ENCODE data around the gene EPC1. TPM values are rescaled to one million over a fixed set of nuclear protein-coding genes. Genes with fewer than 3 reads are reported as not detected.
"Not testable (repeated sequence)": the region's sequence is repeated elsewhere in the genome, so short reads cannot be mapped to it uniquely, and the experiment has no call there.

The EPC1 gene
- total RNA-seq, 1 donor from 2014 or later, result 51.0 TPM

DNA sequence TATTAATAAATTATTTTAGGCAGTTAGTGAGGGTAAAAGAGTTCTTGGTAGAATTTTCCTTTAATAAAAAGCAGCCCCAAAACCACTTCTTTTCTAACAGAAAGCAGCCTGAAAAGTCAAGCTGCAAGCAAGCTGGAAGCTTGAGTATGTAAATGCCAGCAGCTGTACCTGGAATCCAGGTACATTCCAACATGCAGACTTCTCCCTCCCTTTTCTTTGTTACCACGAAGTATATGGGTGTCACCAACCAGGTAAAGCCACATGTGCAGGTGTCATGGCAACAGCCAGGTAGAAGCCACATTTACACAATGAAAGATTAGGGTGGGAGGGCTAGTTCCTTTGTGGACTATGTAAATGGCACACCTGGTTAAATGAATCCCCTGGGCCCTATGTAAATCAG is 114.6 kb downstream of the EPC1 start:
- Mint-ChIP-seq H3K9me3 (ENCODE audit: unreplicated experiment) (peaks cover 3% of the 10 kb centered on the region), H3K4me3 (ENCODE audit: unreplicated experiment) (no peak overlapping the region), H3K27ac (ENCODE audit: unreplicated experiment) (no peak overlapping the region), H3K27me3 (ENCODE audit: unreplicated experiment) (peaks cover 5% of the 10 kb centered on the region), H3K4me1 (ENCODE audit: low read depth, unreplicated experiment) (no peaks in the 10 kb centered on the region), H3K36me3 (ENCODE audit: unreplicated experiment) (peaks cover 7% of the 10 kb centered on the region)
- TF ChIP-seq, protein P1, sequence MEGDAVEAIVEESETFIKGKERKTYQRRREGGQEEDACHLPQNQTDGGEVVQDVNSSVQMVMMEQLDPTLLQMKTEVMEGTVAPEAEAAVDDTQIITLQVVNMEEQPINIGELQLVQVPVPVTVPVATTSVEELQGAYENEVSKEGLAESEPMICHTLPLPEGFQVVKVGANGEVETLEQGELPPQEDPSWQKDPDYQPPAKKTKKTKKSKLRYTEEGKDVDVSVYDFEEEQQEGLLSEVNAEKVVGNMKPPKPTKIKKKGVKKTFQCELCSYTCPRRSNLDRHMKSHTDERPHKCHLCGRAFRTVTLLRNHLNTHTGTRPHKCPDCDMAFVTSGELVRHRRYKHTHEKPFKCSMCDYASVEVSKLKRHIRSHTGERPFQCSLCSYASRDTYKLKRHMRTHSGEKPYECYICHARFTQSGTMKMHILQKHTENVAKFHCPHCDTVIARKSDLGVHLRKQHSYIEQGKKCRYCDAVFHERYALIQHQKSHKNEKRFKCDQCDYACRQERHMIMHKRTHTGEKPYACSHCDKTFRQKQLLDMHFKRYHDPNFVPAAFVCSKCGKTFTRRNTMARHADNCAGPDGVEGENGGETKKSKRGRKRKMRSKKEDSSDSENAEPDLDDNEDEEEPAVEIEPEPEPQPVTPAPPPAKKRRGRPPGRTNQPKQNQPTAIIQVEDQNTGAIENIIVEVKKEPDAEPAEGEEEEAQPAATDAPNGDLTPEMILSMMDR (IDR thresholded peaks at IDR 0.05; ENCODE audit: partially characterized antibody, unreplicated experiment), result no peak
- no peak for DNase-seq

DNA sequence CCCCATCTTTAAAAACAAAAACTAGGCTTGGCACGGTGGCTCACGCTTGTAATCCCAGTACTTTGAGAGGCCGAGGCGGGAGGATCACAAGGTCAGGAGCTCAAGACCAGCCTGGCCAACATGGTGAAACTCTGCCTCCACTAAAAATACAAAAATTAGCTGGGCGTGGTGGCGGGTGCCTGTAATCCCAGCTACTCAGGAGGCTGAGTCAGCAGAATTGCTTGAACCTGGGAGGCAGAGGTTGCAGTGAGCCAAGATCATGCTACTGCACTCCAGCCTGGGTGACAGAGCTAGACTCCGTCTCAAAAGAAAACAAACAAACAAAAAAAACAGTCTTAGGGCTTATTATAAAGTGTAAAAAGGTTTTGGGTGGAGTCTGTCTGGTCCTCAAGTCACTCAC is 117.2 kb downstream of the EPC1 start:
- not testable (repeated sequence) for H3K27ac Mint-ChIP-seq (ENCODE audit: unreplicated experiment); H3K36me3 Mint-ChIP-seq (ENCODE audit: unreplicated experiment); H3K4me1 Mint-ChIP-seq (ENCODE audit: low read depth, unreplicated experiment)

DNA sequence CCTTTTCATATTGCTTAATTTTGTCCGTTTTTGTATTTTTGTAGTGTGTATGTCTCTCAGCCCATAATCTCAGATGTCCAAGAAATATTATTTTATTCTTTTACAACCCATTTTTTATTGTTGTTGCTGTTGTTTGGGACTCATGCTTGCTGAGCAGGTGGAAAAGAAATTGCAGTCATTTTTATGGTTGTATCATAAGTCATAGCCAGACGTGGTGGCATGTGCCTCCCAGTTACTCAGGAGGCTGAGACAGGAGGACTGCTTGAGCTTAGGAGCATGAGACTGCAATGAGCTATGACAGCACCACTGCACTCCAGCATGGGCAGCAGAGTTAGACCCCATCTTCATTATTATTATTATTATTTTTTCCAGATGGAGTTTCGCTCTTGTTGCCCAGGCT is 117.8 kb downstream of the EPC1 start:
- peaks cover under 1% of the 10 kb centered on the region for H3K36me3 Mint-ChIP-seq (ENCODE audit: unreplicated experiment)
- H3K9me3 Mint-ChIP-seq (ENCODE audit: unreplicated experiment), result peaks cover under 1% of the 10 kb centered on the region
- no peak overlapping the region for H3K4me3 Mint-ChIP-seq (ENCODE audit: unreplicated experiment)
- no peak for DNase-seq
- H3K4me1 Mint-ChIP-seq (ENCODE audit: low read depth, unreplicated experiment), result no peaks in the 10 kb centered on the region
- H3K27me3 Mint-ChIP-seq (ENCODE audit: unreplicated experiment), result peaks cover 6% of the 10 kb centered on the region
- TF ChIP-seq, protein P1 (IDR thresholded peaks at IDR 0.05; ENCODE audit: partially characterized antibody, unreplicated experiment), result no peak
- no peak overlapping the region for H3K27ac Mint-ChIP-seq (ENCODE audit: unreplicated experiment)

More for the DNA sequence above, 117.2 kb downstream of the EPC1 start:
- H3K4me3 Mint-ChIP-seq (ENCODE audit: unreplicated experiment); DNase-seq; H3K27me3 Mint-ChIP-seq (ENCODE audit: unreplicated experiment); H3K9me3 Mint-ChIP-seq (ENCODE audit: unreplicated experiment): not testable (repeated sequence)

DNA sequence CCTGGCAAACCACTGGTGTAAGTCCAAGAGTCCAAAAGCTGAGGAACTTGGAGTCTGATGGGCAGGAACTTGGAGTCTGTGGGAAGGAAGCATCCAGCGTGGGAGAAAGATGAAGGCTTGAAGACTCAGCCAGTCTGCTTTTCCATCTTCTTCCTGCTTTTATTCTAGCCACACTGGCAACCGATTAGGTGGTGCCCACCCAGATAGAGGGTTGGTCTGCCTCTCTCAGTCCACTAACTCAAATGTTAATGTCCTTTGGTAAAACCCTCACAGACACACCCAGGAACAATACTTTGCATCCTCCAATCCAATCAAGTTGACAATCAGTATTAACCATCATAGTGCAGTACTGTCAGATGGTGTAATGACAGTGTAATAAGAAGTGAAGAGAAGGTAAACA is 119.2 kb downstream of the EPC1 start:
- Mint-ChIP-seq H3K27ac (ENCODE audit: unreplicated experiment) (no peak overlapping the region), H3K36me3 (ENCODE audit: unreplicated experiment) (peaks cover 5% of the 10 kb centered on the region), H3K4me3 (ENCODE audit: unreplicated experiment) (no peak overlapping the region), H3K9me3 (ENCODE audit: unreplicated experiment) (no peaks in the 10 kb centered on the region), H3K27me3 (ENCODE audit: unreplicated experiment) (peaks cover 6% of the 10 kb centered on the region), H3K4me1 (ENCODE audit: low read depth, unreplicated experiment) (no peaks in the 10 kb centered on the region)
- TF ChIP-seq, protein P1 (IDR thresholded peaks at IDR 0.05; ENCODE audit: partially characterized antibody, unreplicated experiment), result no peak
- no peak for DNase-seq

DNA sequence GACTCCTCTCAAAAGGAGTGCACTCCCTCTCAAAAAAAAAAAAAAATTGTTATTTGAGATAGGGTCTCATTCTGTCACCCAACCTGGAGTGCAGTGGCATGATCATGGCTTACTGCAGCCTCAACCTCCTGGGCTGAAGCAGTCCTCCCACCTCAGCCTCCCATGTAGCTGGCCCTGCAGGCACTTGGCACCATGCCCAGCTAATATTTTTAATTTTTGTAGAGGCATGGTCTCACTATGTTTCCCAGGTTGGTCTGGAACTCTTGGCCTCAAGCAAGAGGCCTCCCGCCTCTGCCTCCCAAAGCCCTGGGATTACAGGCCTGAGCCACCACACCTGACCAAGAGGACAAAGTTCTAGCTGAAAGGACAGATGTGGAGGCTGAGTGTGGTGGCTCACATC is 120.3 kb downstream of the EPC1 start:
- TF ChIP-seq, protein P1 (IDR thresholded peaks at IDR 0.05; ENCODE audit: partially characterized antibody, unreplicated experiment), result no peak
- Mint-ChIP-seq H3K27ac (ENCODE audit: unreplicated experiment) (no peak overlapping the region), H3K4me1 (ENCODE audit: low read depth, unreplicated experiment) (no peaks in the 10 kb centered on the region)

DNA sequence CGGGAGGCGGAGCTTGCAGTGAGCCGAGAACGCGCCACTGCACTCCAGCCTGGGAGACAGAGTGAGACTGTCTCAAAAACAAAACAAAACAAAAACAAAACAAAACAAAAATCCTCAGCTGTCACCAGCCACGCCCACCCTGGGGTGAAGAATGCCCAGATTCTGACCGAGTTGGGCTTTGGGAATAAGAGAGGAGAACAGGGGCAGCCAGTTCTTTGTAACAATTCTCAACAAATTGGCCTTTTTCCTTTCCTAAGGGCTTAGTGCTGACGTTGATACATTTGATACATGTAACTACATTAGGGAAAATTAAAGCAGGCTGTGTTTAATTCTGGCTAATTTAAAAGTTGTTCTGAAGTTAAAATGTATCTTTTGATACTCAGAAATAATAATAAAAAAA is 121.0 kb downstream of the EPC1 start:
- Mint-ChIP-seq H3K4me1 (ENCODE audit: low read depth, unreplicated experiment) (no peaks in the 10 kb centered on the region), H3K27ac (ENCODE audit: unreplicated experiment) (no peak overlapping the region), H3K36me3 (ENCODE audit: unreplicated experiment) (peaks cover 8% of the 10 kb centered on the region), H3K27me3 (ENCODE audit: unreplicated experiment) (peaks cover 3% of the 10 kb centered on the region), H3K9me3 (ENCODE audit: unreplicated experiment) (peaks cover 2% of the 10 kb centered on the region), H3K4me3 (ENCODE audit: unreplicated experiment) (no peak overlapping the region)
- no peak for DNase-seq
- TF ChIP-seq, protein P1 (IDR thresholded peaks at IDR 0.05; ENCODE audit: partially characterized antibody, unreplicated experiment), result no peak

More for the DNA sequence above, 120.3 kb downstream of the EPC1 start:
- Mint-ChIP-seq H3K36me3 (ENCODE audit: unreplicated experiment) (peaks cover 8% of the 10 kb centered on the region), H3K4me3 (ENCODE audit: unreplicated experiment) (no peak overlapping the region), H3K27me3 (ENCODE audit: unreplicated experiment) (peaks cover 3% of the 10 kb centered on the region), H3K9me3 (ENCODE audit: unreplicated experiment) (peaks cover 2% of the 10 kb centered on the region)
- DNase-seq, result no peak

DNA sequence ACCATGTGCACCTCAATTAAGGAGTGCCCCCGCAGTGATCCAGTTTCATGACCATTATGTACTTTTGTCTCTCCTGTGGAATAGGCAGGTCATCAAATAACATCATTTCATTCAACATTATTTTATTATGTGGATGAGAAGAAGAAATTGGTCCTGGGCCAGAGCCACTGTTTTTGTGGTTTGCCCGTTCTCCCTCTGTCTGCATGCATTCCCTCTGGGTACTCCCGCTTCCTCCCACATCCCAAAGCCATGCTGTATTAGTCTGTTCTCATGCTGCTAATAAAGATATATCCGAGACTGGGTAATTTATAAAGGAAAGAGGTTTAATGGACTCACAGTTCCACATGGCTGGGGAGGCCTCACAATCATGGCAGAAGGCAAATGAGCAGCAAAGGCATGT is 124.6 kb downstream of the EPC1 start:
- not testable (repeated sequence) for DNase-seq; H3K4me3 Mint-ChIP-seq (ENCODE audit: unreplicated experiment); H3K4me1 Mint-ChIP-seq (ENCODE audit: low read depth, unreplicated experiment); H3K27ac Mint-ChIP-seq (ENCODE audit: unreplicated experiment); H3K27me3 Mint-ChIP-seq (ENCODE audit: unreplicated experiment)
- H3K9me3 Mint-ChIP-seq (ENCODE audit: unreplicated experiment), result peaks cover 11% of the 10 kb centered on the region
- peaks cover 14% of the 10 kb centered on the region for H3K36me3 Mint-ChIP-seq (ENCODE audit: unreplicated experiment)

DNA sequence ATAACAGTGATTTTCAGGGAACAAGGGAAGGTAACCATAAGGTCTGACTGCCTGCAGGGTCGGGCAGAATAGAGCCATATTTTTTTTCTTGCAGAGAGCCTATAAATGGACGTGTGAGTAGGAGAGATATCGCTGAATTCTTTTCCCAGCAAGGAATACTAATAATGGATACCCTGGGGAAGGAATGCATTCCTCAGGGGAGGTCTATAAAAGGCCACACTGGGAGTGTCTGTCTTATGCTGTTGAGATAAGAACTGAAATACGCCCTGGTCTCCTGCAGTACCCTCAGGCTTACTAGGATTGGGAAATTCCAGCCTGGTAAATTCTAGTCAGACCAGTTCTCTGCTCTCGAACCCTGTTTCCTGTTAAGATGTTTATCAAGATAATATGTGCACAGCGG is 127.8 kb downstream of the EPC1 start:
- H3K4me1 Mint-ChIP-seq (ENCODE audit: low read depth, unreplicated experiment); DNase-seq; H3K4me3 Mint-ChIP-seq (ENCODE audit: unreplicated experiment); H3K27me3 Mint-ChIP-seq (ENCODE audit: unreplicated experiment); H3K27ac Mint-ChIP-seq (ENCODE audit: unreplicated experiment): not testable (repeated sequence)
- H3K9me3 Mint-ChIP-seq (ENCODE audit: unreplicated experiment), result peaks cover 11% of the 10 kb centered on the region
- H3K36me3 Mint-ChIP-seq (ENCODE audit: unreplicated experiment), result peaks cover 14% of the 10 kb centered on the region
